T-helper 2 cell treated with Interferon-gamma antibody and Interleukin-4, amounts not matched to agents 5 μg/mL and 100 μg/mL, for 36 hours (primary cell): ENCODE results near the gene ANKRD17.
"Not testable (repeated sequence)": the region's sequence is repeated elsewhere in the genome, so short reads cannot be mapped to it uniquely, and the experiment has no call there.

Source experiments
- DNase-seq: peaks from one replicate; pipeline ENCODE4 v3.0.0; 2021; ENCODE audit warnings: low spot score
- H3K27ac Mint-ChIP-seq: one replicate; pipeline ENCODE4 v1.8.0; 2021; ENCODE audit warnings: mild to moderate bottlenecking, mixed read lengths
- H3K27me3 Mint-ChIP-seq: one replicate; pipeline ENCODE4 v1.8.0; 2021; ENCODE audit warnings: low read depth, mixed read lengths
- H3K36me3 Mint-ChIP-seq: one replicate; pipeline ENCODE4 v1.8.0; 2021; ENCODE audit warnings: low read depth, mixed read lengths
- H3K4me1 Mint-ChIP-seq: one replicate; pipeline ENCODE4 v1.8.0; 2021; ENCODE audit warnings: low read depth, mixed read lengths
- H3K4me3 Mint-ChIP-seq: one replicate; pipeline ENCODE4 v1.8.0; 2022; ENCODE audit warnings: mild to moderate bottlenecking, moderate library complexity, mixed read lengths
- H3K9me3 Mint-ChIP-seq: one replicate; pipeline ENCODE4 v1.8.0; 2021; ENCODE audit warnings: mixed read lengths

The ANKRD17 gene

DNA sequence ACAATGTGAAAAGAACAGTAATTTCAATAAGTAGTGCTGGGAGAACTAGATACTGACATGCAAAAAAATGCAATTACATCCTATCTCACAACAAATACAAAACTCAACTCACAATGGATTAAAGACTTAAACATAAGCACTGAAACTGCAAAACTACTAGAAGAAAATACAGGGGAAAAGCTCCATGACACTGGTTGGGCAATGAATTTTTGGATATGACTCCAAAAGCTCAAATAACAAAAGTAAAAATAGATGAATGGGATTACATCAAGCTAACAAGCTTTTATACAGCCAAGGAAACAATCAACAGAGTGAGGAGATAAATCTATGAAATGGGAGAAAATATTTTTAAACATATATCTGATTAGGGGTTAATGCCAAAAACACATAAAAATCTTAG, 53.1 kb downstream of the ANKRD17 start:
- peaks cover 18% of the 10 kb centered on the region for H3K9me3 Mint-ChIP-seq
- H3K27me3 Mint-ChIP-seq, result no peaks in the 10 kb centered on the region
- H3K36me3 Mint-ChIP-seq, result peaks cover 42% of the 10 kb centered on the region
- no peak overlapping the region for H3K27ac Mint-ChIP-seq
- H3K4me3 Mint-ChIP-seq, result no peak overlapping the region
- DNase-seq, result no peak
- peaks cover 20% of the 10 kb centered on the region for H3K4me1 Mint-ChIP-seq

DNA sequence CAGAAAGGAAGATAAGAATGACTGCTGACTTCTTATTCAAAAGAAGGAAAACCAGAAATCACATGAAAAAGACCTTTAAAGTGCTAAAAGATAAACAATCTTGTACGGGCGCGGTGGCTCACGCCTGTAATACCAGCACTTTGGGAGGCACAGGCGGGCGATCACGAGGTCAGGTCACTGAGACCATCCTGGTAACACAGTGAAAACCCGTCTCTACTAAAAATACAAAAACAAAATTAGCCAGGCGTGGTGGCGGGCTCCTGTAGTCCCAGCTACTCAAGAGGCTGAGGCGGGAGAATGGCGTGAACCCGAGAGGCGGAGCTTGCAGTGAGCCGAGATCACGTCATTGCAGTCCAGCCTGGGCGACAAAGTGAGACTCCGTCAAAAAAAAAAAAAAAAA, 54.6 kb downstream of the ANKRD17 start:
- Mint-ChIP-seq H3K9me3 (peaks cover 18% of the 10 kb centered on the region), H3K36me3 (peaks cover 43% of the 10 kb centered on the region), H3K4me1 (peaks cover 20% of the 10 kb centered on the region)
- not testable (repeated sequence) for H3K4me3 Mint-ChIP-seq, H3K27me3 Mint-ChIP-seq, H3K27ac Mint-ChIP-seq, DNase-seq

DNA sequence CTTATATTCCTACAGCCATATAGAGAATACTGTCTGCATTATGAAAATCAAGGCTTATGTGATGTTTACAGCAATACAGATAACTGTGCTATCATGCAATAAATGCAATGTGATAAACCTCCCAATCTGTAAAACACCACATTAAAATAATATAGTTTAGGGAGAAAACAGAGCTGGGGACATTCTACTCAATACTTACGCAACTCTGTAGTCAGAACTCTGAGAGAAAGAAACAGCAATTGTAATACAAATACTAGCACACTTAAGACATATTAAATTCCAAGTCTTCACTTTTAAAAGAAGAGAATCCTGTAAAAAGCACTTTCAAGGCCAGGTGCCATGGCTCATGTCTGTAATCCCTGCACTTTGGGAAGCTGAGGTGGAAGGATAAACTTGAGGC, 61.4 kb downstream of the ANKRD17 start:
- Mint-ChIP-seq H3K27me3 (no peaks in the 10 kb centered on the region), H3K36me3 (peaks cover 11% of the 10 kb centered on the region), H3K9me3 (no peaks in the 10 kb centered on the region), H3K4me3 (no peak overlapping the region), H3K27ac (no peak overlapping the region), H3K4me1 (peaks cover 13% of the 10 kb centered on the region)
- DNase-seq, result no peak

DNA sequence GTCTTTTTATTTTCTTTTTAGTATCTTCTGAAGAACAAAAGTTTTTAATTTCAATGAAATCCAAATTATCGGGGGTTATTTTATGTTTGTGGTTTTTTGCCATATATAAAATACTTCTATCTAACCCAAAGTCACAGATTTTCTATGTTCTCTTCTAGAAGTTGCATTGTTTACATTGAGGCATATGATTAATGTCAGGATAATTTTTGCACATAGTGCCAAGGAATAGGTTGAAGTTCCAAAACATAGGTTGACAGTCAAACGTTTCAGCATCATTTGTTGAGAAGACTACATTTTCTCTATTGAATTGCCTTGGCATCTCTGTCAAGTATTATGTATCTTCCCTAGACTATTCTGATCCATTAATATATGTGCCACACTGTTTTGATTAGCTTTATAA, 64.5 kb downstream of the ANKRD17 start:
- Mint-ChIP-seq H3K27me3 (no peaks in the 10 kb centered on the region), H3K4me3 (no peak overlapping the region), H3K9me3 (peaks cover 4% of the 10 kb centered on the region), H3K4me1 (peaks cover 14% of the 10 kb centered on the region), H3K36me3 (peaks cover 21% of the 10 kb centered on the region), H3K27ac (no peak overlapping the region)
- no peak for DNase-seq

GRCh38 chr4:73193659-73194058, 64.9 kb downstream of the ANKRD17 start:
- no peak for DNase-seq
- H3K4me3 Mint-ChIP-seq, result no peak overlapping the region
- no peaks in the 10 kb centered on the region for H3K27me3 Mint-ChIP-seq
- H3K4me1 Mint-ChIP-seq, result peaks cover 13% of the 10 kb centered on the region
- H3K9me3 Mint-ChIP-seq, result peaks cover 8% of the 10 kb centered on the region
- H3K27ac Mint-ChIP-seq, result no peak overlapping the region
- peaks cover 24% of the 10 kb centered on the region for H3K36me3 Mint-ChIP-seq

DNA sequence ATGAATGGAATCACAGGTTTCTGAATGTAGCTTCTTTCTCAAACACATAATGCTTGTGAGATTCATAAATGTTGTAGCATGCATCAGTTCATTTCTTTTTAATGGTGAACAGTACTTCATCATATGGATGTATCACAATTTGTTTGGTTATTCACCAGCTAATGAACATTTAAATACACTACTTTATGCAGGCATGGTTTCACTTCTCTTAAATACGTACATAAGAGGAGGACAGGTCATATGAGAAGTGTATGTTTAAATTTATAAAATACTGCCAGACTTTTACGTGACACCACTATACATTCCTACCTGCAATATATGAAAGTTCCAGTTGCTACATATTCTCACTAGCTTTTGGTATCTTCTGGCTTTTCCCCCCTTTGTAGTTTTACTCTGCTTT, 65.4 kb downstream of the ANKRD17 start:
- H3K27me3 Mint-ChIP-seq, result no peaks in the 10 kb centered on the region
- peaks cover 25% of the 10 kb centered on the region for H3K36me3 Mint-ChIP-seq
- H3K9me3 Mint-ChIP-seq, result peaks cover 8% of the 10 kb centered on the region
- no peak for DNase-seq
- H3K27ac Mint-ChIP-seq, result no peak overlapping the region
- no peak overlapping the region for H3K4me3 Mint-ChIP-seq
- H3K4me1 Mint-ChIP-seq, result peaks cover 13% of the 10 kb centered on the region

DNA sequence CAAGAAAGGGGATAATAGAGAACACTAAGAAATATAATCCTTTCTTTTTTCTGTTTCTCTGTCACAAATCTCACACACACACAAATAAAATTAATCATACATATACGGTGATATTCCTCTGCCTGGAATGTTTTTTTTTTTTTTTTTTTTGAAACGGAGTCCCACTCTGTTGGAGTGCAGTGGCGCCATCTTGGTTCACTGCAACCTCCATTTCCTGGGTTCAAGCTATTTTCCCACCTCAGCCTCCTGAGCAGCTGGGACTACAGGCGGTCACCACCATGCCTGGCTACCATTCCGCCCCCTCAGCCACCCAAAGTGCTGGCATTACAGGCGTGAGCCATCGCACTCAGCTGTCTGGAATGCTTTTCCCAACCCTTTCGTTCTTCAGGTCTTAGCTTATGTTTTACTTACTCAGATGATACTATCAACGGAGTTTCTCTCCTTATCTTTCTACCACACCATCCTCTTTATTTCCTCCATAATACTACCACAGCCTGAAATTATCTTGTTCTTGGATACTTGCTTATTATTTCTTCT, 69.3 kb downstream of the ANKRD17 start:
- H3K4me1 Mint-ChIP-seq, result peaks cover 15% of the 10 kb centered on the region
- DNase-seq, result no peak
- no peak overlapping the region for H3K4me3 Mint-ChIP-seq
- peaks cover 8% of the 10 kb centered on the region for H3K9me3 Mint-ChIP-seq
- H3K27ac Mint-ChIP-seq, result no peak overlapping the region
- peaks cover 28% of the 10 kb centered on the region for H3K36me3 Mint-ChIP-seq
- no peaks in the 10 kb centered on the region for H3K27me3 Mint-ChIP-seq

- Mint-ChIP-seq H3K36me3 (peaks cover 33% of the 10 kb centered on the region), H3K27ac (no peak overlapping the region), H3K4me1 (peaks cover 10% of the 10 kb centered on the region), H3K9me3 (peaks cover 8% of the 10 kb centered on the region), H3K27me3 (no peaks in the 10 kb centered on the region), H3K4me3 (no peak overlapping the region)
- DNase-seq, result no peak
Observed at GRCh38 chr4:73187325-73187724, 71.3 kb downstream of the ANKRD17 start.

GRCh38 chr4:73185903-73186302, 72.7 kb downstream of the ANKRD17 start:
- Mint-ChIP-seq H3K9me3 (peaks cover 8% of the 10 kb centered on the region), H3K4me1 (peaks cover 7% of the 10 kb centered on the region), H3K27ac (no peak overlapping the region), H3K27me3 (no peaks in the 10 kb centered on the region), H3K36me3 (peaks cover 27% of the 10 kb centered on the region), H3K4me3 (no peak overlapping the region)
- no peak for DNase-seq

DNA sequence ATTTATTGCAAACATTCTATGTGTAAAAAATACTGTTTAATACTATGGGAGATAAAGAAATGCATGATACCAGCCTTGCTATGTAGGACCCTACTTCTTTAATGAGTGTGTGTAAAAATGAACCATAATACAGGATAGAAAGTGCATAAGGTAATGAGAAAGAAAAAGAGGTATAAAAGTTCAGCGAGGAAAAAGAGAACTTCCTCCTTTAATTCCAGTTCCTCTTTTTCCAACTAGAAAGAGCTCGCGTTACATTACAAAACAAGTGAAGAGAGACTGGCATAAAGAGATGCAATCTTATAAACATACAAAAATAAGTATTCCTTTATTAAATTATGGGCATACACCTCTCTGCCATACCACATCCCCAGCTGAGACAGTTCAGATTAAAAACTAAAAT, 77.4 kb downstream of the ANKRD17 start:
- H3K9me3 Mint-ChIP-seq, result peaks cover 5% of the 10 kb centered on the region
- no peak overlapping the region for H3K27ac Mint-ChIP-seq
- peaks cover 4% of the 10 kb centered on the region for H3K4me1 Mint-ChIP-seq
- no peak for DNase-seq
- H3K36me3 Mint-ChIP-seq, result peaks cover 16% of the 10 kb centered on the region
- no peak overlapping the region for H3K4me3 Mint-ChIP-seq
- H3K27me3 Mint-ChIP-seq, result no peaks in the 10 kb centered on the region

- Mint-ChIP-seq H3K36me3 (peaks cover 45% of the 10 kb centered on the region), H3K4me1 (peaks cover 5% of the 10 kb centered on the region)
Observed at GRCh38 chr4:73178389-73178788, 80.2 kb downstream of the ANKRD17 start.

DNA sequence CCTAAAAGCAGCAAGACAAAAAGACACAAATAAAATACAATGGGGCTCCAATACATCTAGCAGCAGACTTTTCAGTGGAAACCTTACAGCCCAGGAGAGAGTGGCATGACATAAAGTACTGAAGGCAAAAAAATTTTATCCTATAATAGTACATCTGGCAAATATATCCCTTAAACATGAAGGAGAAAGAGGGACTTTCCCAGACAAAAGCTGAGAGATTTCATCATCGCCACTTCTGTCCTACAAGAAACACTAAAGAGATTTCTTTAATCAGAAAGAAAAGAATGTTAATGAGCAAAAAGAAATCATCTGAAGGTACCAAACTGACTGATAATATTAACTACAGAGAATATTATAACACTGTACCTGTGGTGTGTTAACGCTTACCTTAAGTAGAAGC, 86.4 kb downstream of the ANKRD17 start:
- no peak overlapping the region for H3K27ac Mint-ChIP-seq
- DNase-seq, result no peak
- H3K36me3 Mint-ChIP-seq, result peaks cover 91% of the 10 kb centered on the region
- H3K4me1 Mint-ChIP-seq, result peaks cover 10% of the 10 kb centered on the region
- H3K4me3 Mint-ChIP-seq, result no peak overlapping the region
- peaks cover 69% of the 10 kb centered on the region for H3K9me3 Mint-ChIP-seq
- no peaks in the 10 kb centered on the region for H3K27me3 Mint-ChIP-seq

More at GRCh38 chr4:73178389-73178788, 80.2 kb downstream of the ANKRD17 start:
- H3K4me3 Mint-ChIP-seq, result no peak overlapping the region
- peaks cover 32% of the 10 kb centered on the region for H3K9me3 Mint-ChIP-seq
- no peak overlapping the region for H3K27ac Mint-ChIP-seq
- no peak for DNase-seq
- no peaks in the 10 kb centered on the region for H3K27me3 Mint-ChIP-seq

DNA sequence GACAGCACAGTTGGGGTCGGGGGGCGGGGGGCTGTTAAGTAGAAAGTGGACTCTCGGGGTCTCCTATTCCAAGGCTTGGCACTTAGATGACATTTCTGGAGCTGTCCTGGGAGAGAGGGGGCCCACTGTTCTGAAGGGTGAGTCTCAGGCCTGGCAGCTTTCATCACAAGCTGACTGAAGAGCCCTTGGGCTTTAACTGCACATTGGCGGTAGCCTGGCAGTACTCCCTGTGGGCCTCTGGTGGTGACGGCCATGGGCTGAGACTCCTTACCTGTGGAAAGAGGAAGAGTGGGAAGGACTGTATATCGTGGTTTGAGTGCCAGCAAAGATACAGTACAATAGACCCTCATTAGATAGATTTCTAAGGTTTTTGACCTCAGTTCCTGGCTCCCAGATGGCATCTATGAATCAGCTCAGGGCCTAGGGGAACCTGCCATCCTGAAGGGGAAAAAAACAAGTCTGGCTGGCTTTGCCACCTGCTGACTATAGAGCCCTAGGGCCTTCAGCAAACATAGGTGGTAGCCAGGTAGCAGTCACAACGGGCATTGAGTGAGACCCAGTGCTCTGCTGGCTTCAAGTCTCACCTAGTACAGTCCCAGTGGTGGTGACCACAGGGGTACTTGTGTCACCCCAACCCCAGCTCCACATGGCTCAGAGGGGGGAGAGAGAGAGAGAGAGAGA, 87.9 kb downstream of the ANKRD17 start:
- Mint-ChIP-seq H3K27me3 (no peaks in the 10 kb centered on the region), H3K4me3 (no peak overlapping the region), H3K9me3 (peaks cover 74% of the 10 kb centered on the region), H3K4me1 (peaks cover 10% of the 10 kb centered on the region), H3K27ac (no peak overlapping the region), H3K36me3 (peaks cover 89% of the 10 kb centered on the region)
- no peak for DNase-seq

DNA sequence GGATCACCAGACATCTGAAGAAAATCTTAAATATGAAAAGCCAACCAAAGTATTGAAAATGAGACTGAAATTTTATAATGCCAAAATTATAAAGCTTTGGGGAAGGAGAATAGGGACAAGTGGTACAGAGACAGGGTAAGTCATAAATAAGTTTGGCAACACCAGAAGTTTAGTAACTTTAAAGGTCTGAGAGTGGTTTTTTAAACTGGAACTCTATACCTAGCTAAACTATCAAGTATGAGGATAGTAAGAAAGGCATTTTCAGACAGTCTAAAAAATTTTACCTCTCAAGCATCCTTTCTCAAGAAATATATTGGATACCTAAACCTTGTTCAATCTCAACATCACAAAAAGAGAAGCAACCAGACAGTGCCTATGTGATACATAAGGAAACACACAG, 92.4 kb downstream of the ANKRD17 start:
- Mint-ChIP-seq H3K9me3 (peaks cover 41% of the 10 kb centered on the region), H3K4me1 (no peaks in the 10 kb centered on the region), H3K27me3 (no peaks in the 10 kb centered on the region), H3K4me3 (no peak overlapping the region), H3K27ac (no peak overlapping the region), H3K36me3 (peaks cover 73% of the 10 kb centered on the region)
- no peak for DNase-seq
